HL-60 (cell line): Measurements from ENCODE around the gene LRRC8C.

Experiments used
- CTCF ChIP-seq: IDR thresholded peaks from one replicate; pipeline ENCODE4 v1.5.1; 2011; ENCODE audit warnings: low read length, control low read depth, inconsistent platforms; ENCODE audit not compliant: insufficient read depth
- POLR2AphosphoS5 ChIP-seq: IDR thresholded peaks from 2 replicates; pipeline ENCODE4 v1.6.1; 2012; ENCODE audit warnings: low read depth
- REST ChIP-seq: IDR thresholded peaks from 2 replicates; pipeline ENCODE4 v1.6.1; 2012; ENCODE audit warnings: low read depth; ENCODE audit not compliant: insufficient replicate concordance

- no peak for TF ChIP-seq CTCF
- TF ChIP-seq REST: no peak
- TF ChIP-seq POLR2AphosphoS5: no peak
Measured at GRCh38 chr1:89698020-89698560, 65.2 kb downstream of the LRRC8C start.
